ENCODE results near the gene NACC2.

NACC2 gene

DNA sequence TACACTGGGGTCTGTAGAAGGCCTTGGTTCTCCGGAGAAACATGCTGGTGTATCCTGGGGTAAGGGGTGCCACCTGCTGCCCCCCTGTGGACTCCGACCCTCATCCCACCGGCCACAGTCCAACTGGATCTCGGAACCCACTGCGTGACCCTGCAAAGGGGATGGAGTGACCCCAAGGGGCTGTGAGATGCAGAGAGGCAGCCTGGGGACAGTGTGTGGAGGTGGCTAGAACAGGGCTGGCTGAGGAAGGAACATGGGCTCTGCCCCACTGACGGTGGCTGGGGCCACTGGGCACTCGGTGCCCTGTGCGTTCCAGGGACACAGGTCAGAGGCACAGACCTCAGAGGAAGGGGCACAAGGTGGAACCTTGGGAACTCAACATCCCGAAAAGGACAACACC, 2.3 kb downstream of the NACC2 start:
- no peak for DNase-seq (ENCODE audit: low spot score)

DNA sequence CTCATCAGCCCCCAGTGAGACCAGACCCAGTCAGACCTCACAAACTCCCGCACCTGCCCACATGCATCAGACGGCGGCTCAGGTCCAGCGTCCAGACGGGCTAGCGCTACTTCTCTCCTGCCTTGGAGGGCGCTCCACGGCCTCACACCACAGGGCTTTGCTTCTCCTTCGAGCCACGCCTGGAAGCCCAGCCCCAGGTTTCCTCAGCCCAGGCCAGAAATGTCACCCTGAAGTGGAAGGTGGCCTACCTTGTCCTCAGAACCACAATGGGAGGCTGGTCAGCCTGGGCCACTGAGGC, 2.8 kb downstream of the NACC2 start:
- DNase-seq (ENCODE audit: low spot score) = no peak

DNA sequence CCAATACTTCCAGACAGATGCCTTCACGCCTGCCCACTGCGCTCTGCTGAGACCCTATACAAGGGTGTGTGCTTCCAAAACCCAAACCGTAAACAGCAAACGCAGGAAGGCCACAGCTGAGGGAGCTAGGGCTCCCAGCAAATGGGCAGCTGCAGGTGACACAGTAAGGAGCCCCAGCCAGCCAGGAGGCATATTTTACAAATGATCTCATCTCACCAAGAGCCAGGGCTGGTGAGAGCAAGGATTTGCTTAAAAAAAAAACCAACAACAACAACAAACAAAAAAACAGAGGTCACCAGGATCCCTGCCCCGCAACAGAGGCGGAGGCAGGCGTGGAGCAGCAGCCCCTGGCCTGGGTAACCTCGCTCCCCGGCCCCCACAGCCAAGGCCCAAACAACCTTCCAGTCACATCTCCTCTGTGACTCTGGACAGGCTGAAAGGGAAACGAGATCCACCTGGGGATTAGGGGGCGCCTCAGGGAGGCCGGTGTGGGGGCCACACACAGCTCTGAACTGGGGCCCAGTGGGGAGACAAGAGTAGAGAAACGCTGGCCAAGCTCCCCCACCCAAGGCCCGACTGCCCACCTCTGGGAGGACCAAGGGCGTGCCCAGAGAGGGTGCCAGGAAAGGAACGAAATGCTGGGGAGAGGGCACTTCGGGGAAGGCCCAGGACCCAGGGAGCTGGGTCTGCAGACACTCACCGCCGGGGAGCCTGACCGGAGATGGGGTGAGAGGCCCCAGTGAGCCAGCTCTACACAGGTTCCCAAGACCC, 3.3 kb downstream of the NACC2 start:
- DNase-seq (ENCODE audit: low spot score) = no peak

DNA sequence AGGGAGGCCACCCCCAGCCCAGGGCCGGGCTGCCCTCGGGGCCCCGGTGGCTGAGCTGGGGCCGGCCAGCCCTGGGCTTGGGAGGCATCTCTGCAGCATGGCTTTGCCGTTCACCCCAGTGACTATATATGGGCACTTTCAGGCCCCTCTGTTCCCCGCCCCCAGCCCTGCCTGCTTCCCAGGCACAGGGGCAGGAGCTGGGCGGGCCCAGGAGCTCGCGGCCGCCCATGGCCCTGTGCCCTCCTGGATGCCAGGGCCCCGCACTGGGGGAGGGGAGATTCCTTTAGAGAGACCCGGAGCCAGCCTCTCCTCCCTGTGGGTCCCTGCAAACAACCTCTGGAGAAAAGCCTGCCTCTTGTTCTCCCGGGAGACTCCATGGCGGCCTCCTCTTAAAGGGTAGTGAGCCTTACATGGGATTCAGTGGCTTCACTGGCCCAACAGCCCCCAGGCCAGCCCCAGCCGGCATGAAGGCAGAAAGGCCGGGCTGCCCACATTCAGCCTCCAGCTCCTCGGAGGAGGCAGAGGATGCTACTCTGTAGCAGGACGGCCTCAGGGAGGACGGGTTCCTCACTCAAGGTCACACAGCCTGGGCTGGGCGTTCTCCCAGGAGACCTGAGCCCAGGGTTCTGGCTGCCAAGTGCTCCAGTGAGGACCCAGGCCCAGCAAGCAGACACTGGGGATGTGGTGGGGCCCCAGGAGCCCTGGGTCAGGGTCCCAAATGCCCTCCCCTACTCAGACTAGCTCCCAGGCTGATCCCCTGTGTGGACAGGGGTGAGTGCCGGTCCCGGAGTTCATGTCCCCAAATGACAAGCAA, 4.1 kb downstream of the NACC2 start:
- no peak for DNase-seq (ENCODE audit: low spot score)

DNA sequence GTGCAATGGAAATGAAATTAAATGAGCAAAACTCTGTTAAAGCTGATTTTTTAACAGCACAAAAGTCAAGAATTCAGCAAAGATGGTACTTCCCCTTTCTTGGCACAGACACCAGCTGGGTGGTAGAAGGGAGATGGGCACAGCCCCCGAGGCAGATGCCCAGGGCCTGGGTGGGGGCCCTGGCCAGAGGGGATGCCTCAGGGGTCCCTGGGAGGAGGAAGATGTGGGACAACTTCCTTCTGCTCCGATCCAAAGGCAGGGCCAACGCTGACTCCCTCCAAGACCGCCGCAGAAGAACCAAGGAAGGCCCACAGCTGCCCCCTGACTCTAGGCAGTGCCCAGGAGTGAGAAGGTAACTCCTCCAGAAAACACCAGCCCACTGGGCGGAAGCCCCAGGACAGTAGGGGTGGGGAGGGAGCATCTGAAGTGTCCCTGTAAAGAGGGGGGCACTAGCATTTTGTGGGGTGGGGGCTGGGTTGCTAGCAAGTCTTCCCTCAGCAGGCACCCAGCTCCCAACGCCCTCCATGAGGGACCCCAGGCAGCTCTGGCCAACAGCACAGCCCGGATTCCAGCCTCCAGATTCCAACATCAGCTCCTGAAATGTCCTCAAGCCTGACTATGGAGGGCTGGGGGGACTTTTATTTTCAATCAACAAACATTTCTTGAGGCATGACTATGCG, 4.9 kb downstream of the NACC2 start:
- no peak for DNase-seq (ENCODE audit: low spot score)

DNA sequence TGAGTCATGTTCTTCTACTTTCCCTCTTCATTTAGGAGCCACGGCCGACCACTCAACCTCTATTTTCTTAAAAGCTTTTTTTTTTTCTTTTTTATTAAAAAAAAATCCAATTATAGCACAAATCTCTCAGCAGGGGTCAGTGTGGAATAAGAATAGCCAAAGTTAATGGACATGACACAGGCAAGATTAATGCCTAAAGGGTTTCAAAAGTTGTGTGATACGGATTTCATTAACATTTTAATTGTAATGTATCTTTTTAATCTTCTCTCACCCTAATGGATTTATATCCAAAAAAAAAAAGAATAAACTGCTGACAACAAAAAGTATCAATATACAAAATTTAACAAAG, 5.4 kb downstream of the NACC2 start:
- no peak for DNase-seq (ENCODE audit: low spot score)

DNA sequence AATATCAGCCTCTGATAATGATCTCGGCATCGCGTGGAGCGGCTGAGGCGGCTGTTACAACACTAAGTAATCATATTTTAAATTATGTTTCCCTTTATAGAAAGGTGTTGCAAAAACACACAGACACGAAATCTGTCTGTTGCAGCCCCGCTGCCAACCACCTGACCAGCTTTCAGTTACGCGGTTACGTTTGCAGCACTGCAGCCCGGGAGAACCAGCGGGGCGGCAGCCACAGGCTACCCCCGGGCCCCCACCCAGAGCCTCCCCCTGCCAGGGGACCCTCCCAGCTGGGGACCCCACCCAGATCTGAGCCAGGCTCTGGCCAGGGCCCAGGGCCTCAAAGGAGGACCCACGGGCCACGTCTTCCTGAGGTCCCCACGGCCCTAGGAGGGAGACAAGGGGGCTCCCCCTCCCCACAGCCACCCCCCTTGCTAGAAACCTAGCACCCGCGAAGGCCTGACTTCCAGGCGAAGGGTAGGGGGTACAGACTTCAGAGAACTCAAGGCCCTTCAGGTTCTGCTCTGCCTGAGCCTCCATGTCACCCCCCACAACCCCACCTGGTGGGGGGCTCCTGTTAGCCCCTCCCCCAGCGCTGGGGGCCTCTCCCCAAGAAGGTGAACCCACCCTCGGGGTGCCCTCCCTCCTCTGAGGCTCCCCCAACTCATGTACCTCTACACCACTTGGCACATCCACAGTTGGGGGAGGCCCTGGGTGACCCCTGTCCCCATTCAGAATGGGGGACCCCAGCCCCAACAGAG, 6.0 kb downstream of the NACC2 start:
- DNase-seq (ENCODE audit: low spot score) = peak; percentile 25

DNA sequence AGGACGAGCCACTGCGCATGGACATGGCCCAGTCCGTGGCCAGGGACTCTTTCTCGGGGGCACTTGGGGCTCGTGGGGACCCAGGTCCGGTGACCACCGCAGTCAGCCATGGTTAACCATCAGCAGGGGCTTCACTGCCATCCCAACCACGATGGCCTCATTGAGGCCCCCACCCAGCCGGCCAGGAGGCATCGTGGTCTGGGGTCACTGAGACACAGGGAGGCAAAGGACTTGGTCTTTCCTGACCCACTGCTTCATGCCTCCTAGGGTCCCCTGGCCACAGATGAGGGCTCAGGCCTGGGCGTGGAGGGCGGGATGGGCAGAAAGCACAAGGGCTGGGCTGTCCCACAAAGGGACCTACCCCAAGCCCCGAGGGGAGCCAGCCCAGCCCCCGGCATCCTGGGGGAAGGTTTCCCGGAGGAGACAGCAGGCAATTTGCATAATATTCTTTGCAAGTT, 6.6 kb downstream of the NACC2 start:
- DNase-seq (ENCODE audit: low spot score) = peak; percentile 19

DNA sequence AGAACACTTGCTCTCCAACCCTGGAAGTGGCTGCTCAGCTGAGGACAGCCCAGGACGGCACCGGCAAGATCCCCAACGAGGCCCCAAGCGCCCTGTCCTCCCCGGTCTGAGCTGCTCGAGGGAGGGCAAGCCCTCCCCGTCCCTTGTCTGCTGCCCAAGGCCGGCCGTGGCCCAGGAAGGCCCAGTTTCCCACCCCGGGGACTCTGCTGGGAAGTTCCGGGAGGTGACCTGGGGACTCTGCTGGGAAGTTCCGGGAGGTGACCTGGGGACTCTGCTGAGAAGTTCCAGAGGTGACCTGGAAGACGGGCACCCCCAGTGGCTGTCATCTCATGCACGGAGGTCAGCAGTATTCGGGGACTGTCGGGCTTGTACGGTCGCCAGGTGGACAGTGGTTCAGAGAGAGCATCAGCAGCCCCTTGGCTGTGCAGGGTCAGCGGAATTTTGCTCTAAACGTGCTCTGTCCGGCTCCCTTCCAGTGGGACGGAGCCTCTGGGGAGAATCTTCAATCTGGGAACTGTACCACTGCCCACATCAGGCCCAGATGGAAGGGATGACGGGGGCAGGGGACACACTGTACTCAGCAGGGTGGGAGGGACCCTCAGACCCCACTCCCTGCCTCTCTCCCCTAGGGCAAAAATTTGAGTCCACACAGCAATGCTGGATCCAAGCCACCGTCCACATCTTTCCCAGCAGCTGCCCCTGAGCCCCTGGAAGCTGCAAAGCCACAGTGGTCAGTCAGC, 7.2 kb downstream of the NACC2 start:
- DNase-seq (ENCODE audit: low spot score) = peak; percentile 13

DNA sequence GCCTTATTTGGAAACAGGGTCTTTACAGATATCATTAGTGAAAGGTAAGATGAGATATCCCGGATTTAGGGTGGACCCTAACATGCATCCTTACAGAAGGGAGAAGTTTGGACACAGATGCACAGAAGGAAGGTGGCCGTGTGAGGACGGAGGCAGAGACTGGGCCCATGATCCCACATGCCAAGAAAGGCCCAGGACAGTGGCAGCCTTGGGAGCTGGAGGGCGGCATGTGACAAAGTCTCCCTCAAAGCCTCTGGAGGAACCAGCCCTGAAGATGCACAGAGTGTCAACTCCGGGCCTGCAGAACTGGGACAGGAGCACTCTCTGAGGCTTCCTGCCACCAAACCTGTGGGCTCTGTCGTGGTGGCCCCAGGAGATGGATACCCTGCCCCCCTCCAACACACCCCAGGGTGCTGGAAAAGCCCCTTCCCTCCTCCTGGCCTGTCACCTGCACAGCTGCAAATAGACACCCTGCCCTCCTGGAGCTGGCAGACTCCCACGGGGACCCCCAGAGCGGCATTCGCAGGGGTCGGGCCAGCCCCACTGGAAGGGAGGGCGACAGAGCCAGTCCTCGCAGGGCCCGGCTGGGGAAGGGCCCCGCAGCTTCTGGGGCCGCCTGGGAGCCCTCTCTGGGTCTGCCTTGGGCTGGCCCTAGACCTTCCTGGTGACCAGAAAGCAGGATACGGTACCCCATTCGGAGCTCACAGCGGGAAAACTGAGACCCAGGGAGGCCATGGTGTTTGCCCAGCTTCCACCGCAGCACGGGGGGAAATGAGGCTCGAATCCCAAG, 7.9 kb downstream of the NACC2 start:
- peak; percentile 13 for DNase-seq (ENCODE audit: low spot score)

DNA sequence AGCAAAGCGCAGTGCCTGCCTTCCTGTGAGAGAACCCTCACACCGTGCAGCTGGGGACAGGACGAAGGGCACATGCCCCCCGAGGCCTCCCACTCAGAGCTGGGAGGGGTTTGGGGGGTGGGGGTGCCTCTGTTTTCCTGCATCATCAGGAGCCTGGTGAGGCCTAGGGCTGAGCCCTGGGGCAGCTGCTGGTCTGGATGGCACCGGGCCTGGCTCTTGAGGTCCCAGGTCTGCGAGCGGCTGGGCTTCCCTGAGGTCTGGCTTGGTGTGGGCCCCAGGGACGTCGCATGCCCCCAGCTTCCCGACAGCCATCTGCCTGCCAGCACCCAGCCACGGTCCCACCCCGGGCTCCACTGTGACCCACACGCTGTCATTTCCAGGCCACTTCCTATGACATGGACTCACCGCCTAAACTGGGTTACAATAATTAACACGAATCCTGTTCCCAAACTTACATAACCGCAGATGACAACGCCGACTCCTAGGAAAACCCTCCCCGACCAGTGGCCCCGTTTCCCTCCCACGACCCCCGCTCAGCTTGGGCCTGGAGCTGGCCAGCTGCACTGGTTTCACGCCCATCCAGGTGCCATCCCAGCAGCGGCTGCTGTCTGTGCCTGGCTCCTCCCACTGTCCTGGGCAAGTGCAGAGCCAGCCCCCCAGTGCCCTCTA, 8.7 kb downstream of the NACC2 start:
- peak; percentile 13 for DNase-seq (ENCODE audit: low spot score)

DNA sequence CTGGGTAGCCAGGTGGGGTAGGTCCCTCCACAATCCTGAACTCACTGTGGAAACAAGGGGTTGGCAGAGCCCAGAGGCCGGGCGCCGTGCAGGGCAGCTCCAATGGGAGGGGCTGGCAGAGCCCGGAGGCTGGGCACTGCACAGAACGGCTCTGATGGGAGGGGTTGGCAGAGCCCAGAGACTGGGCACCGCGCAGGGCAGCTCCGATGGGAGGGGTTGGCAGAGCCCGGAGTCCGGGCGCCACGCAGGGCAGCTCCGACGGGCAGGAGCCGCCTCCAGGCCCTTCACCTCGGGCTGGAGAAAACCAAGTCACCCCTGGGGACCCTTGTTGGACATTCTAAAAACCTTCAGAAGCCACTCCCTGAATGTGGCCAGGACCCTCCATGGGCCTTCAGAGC, 9.3 kb downstream of the NACC2 start:
- DNase-seq (ENCODE audit: low spot score) = no peak

DNA sequence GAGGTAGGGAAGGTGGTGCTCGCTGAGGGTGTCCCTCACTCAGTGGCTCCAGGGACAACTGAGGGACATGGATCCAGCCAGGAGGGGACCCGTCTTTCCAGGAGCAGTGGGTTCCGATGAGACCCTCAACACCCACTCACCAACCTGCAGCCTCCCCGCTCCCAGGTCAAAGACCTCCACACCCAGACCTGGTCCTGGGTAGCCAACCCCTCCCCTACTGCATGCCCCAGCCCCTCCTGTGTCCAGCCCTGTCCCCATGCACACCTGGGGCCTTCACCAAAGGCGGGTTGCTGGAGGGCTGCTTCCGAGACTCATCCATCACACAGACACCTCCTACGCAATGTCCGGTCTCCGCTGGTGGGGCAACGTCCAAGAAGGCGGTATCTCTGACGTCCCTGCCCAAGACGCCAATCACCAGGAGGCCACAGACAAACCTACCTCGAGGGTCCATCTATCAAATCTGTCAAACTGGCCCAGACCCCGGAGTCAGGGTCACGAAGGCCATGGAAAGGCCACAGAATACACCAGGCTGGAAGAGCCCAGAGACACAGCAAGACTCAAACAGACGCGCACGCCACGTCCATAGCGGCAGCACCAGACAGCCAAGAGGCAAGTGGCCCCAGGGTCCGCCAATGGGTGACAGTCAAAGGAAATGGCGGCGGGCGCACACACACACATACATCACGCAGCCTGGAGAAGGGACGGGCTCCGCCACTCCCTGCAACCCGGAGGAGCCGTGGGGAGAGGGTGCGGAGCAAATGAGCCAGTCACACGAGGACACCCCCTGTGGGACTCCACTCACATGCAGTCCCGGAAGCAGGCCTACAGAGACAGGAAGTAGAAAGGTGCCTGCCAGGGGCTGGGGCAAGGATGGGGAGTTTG, 10.8 kb downstream of the NACC2 start:
- DNase-seq (ENCODE audit: low spot score) = peak; percentile 11

DNA sequence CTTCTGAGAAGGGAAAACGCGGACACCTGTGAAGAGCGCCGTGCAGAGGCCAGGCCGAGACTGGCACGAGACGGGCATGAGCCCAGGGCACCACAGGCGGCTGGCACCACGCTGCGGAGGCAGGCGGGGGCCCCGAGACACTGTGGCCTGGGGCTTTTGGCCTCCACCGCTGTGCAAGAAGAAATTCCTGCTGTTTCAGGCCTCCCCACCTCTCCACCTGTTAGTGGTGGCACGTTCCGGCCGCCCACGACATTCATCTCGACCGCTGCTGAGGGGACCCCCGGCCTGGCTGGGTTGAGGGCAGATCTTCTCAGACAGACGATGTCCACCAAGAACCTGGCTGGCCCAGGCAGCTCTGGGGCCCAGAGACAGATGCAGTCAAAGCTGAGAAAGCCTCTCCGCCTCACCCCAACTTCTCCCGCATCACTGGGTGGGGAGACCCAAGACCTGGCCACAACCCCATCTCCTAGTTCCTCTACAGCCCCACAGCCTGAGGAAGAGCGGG, 11.5 kb downstream of the NACC2 start:
- peak; percentile 2 for DNase-seq (ENCODE audit: low spot score)

DNA sequence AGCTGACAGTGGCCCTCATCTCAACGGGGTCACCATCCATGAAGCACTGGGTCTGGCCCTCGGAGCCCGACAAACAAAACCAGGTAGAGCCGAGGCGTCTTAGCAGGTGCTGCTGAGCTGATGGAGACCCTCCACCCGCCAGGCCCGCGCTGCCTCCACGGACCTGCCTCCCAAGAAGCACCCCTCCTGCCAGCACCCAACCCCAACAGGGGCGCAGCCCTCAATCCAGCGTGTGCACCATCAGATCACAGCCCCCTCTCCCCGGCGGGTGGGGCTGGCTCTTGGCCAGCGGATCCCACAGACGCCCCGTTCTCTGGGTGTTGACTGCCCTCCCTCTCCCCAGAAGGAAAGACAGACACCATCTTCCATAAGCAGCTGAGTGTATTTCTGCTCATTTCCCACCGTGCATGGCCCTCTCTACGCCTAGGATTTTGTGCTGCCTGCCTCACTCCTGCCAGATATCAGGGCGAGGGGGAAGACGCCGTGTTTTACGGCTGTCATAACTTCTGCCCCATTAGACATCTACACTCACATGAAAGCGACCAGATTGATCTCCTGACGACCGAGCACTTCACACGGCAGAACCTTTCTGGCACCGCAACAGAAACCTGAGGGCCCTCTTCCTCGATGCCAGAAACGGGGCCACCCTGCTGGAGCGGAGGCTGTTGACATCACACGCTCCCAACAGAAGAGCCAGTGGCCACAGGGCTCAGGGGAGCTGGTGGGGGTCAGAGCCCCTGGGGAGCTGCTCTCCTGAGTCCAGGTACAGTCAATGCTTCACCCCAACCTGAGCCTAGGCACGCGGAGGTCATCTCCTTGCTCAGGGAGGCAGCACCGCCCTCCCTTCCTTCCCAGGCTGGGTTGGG, 12.4 kb downstream of the NACC2 start:
- DNase-seq (ENCODE audit: low spot score) = peak; percentile 3

DNA sequence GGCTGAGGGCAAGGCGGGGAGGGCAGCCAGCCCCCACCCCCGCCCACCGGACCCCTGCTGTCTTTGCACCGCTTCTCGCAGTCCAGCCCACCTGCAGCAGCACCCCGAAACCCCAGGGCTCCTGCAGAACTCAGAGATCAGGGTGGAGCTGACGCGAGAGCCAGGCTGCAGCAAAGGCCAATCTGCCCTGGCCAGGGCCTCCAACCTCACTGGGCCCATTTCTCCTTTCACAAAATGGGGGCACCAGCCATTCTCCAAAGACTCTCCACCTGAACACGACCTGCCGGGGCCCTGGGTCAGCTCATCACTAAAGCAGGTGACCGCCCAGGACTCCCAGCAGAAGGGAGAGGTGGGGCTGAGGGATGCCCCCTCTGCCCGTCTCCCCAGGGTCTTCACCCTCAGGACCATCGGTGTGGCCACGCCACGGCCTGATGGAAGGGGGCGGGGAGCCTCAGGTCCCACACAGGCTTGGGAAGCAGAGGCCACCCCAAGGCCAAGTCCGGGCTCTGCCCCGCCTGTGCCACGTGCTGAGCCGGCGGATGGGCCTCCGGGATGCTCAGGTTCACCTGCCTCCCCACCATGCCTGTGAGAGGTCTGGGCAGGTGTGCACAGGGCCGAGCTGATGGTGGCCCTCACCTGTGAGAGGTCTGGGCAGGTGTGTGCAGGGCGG, 13.1 kb downstream of the NACC2 start:
- DNase-seq (ENCODE audit: low spot score) = peak; percentile 4

DNA sequence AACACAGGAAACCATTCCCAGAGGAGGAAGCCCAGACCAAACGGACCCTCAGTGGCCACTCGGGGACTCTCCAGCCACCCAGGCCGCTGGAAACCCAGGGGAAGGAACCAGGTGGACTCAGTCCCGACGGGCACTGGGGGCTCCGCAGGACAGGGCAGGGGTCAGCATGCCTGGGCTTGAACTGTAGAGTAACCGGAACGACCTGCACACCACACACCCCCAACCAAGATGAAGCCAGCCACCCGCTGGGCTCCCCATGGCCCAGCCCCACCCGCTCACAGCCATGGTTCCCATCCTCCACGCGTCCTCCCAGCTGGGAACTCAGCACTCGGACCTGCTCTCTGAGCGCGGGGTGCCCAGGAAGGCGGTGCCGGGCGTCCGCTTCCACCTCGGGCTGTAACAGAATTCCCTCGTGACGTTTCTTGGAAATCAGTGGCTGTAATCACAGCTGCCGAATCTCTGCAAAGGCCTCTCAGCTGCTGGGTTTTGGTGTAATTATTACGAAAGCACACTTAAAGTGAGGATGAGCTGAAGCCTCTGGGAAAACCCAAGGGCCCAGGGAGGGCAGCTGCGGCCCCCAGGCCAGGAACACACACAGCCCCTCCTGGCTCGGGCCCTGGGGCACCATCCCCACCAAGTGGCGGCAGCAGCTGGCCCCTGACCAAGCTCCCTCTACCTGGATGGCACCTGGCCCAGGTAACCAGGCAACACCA, 13.8 kb downstream of the NACC2 start:
- peak; percentile 4 for DNase-seq (ENCODE audit: low spot score)

Measured in HuH-7.5 (cell line).